Cardiac muscle cell (in vitro differentiated cells and primary cell): ENCODE results near the gene IKZF3. TPM values are rescaled to one million over a fixed set of nuclear protein-coding genes. Genes with fewer than 3 reads are reported as not detected.
"Not testable (repeated sequence)": the region's sequence is repeated elsewhere in the genome, so short reads cannot be mapped to it uniquely, and the experiment has no call there.

Source experiments
- DNase-seq, 2 donors: peaks; one replicate each; pipeline versions ENCODE4 v3.0.0 to v3.0.0-alpha.2; 2010 to 2017; ENCODE audit warnings: low read depth in 1 of 2, low spot score in 1 of 2
- H3K27ac ChIP-seq: fragments of 200-600 bp; sonication (generic); 2 replicates; pipeline ENCODE4 v1.5.1; 2016
- H3K27me3 ChIP-seq: fragments of 200-600 bp; sonication (generic); 2 replicates; pipeline ENCODE4 v1.6.0; 2016; ENCODE audit warnings: control low read depth
- H3K36me3 ChIP-seq: fragments of 200-600 bp; sonication (generic); 2 replicates; pipeline ENCODE4 v1.5.1; 2016; ENCODE audit warnings: control low read depth
- H3K4me1 ChIP-seq: fragments of 200-600 bp; sonication (generic); 2 replicates; pipeline ENCODE4 v1.8.1; 2017; ENCODE audit warnings: low read depth, mild to moderate bottlenecking, mixed run types
- H3K4me3 ChIP-seq: fragments of 200-600 bp; sonication (generic); 2 replicates; pipeline ENCODE4 v1.5.1; 2016; ENCODE audit warnings: mild to moderate bottlenecking
- H3K9me3 ChIP-seq: fragments of 200-600 bp; sonication (generic); 2 replicates; pipeline ENCODE4 v1.5.1; 2017; ENCODE audit warnings: low read depth, mild to moderate bottlenecking, control low read depth
- CTCF ChIP-seq: IDR thresholded peaks from 2 replicates; pipeline ENCODE4 v1.5.1; 2012; ENCODE audit warnings: low read depth, mild to moderate bottlenecking, low read length
- polyA plus RNA-seq: library from polyadenylated mRNA; unstranded; fragments of >200 nt; fragmentation: Nextera tagmentation; extraction: Ambion mirVana; gene quantifications from 2 replicates; pipeline ENCODE4 v1.2.1, GENCODE V29; 2016
- total RNA-seq: library from RNA; depleted of rRNA; stranded (reverse); fragments of >200 nt; gene quantifications from 2 replicates; pipeline ENCODE4 v1.2.3, GENCODE V29; 2016

Gene IKZF3
- total RNA-seq (0.04 TPM in 1 of 2 replicates, not detected in the other), polyA plus RNA-seq (0.02 TPM in 1 of 2 replicates, not detected in the other)

DNA sequence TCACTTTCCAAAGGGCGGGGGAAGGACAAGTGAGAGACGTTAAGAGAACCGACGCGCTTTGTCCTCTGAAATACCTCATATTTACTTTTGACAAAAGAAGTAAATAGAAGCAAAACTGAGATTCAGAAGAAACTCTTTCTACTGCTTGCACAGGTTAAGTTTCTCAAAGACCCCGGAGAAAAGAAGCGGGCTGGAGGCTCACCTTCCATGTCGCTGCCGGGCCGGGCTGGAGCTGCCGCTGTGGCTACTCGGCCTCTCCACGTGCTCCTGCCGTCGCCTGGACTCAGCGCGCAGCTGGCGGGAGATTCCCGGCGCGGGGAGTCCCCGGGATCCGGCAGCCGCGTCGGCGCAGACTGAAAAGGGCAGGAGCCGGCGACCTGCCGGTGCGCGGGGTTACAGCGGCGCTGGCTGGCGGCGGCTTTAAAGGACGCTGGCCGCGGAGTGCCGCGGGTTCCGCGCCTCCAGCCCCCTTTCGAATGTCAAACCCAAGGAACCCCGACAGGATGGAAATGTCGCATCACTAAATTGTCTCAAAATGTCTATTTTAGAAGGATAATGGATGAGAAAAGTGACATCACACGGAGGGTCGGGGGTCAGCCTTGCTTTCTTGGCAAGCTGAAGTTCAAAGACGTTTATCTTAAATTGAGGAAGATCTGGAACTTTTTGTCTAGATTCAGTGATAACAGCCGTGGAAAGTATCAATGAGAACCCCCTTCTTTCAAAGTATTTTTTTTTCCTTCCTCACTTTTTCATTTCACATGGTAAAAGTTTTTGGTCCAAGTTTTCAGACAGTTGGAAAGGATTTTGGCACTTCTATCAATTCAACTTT lies at the start of gene IKZF3:
Gene IKZF3 (minus strand): TSS at position 395 of the 829 bp plus-strand sequence. CDS start 186 bp downstream, at position 209.
- H3K27ac ChIP-seq: no peak within 1 kb of the TSS
- H3K27me3 ChIP-seq: peaks cover 71% of the 10 kb centered on the region
- TF ChIP-seq CTCF: no peak
- H3K9me3 ChIP-seq: no peaks in the 10 kb centered on the region
- peak; percentile 35 to 86 for DNase-seq
- H3K4me1 ChIP-seq: no peaks in the 10 kb centered on the region
- peak within 1 kb of the TSS; percentile 6 for H3K4me3 ChIP-seq
- H3K36me3 ChIP-seq: no peaks in the 10 kb centered on the region

GRCh38 chr17:39908789-39909352 lies 44.8 kb upstream of the IKZF3 start:
- Histone ChIP-seq H3K9me3 (no peaks in the 10 kb centered on the region), H3K4me3 (no peak overlapping the region), H3K36me3 (peaks cover 3% of the 10 kb centered on the region), H3K27me3 (no peaks in the 10 kb centered on the region), H3K27ac (no peak overlapping the region), H3K4me1 (no peaks in the 10 kb centered on the region)
- no peak for TF ChIP-seq CTCF
- DNase-seq: no peak

DNA sequence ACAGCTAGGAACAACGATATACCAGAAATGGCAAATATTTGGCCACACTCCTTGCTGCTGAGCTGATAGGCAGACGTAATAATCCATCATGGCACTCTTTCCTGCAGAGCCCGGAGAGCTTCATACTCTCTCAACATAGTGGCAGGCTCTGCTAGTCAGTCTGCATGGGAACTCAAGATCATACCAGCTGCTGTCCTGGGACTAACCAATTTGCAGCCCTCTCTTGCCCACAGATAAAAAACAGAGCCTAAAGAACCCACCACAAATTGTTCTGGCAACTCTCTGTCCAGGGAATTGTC lies 40.8 kb upstream of the IKZF3 start:
- Histone ChIP-seq H3K4me3 (no peak overlapping the region), H3K27ac (no peak overlapping the region), H3K36me3 (peaks cover 3% of the 10 kb centered on the region), H3K4me1 (no peaks in the 10 kb centered on the region), H3K27me3 (no peaks in the 10 kb centered on the region), H3K9me3 (no peaks in the 10 kb centered on the region)
- no peak for TF ChIP-seq CTCF
- no peak for DNase-seq

DNA sequence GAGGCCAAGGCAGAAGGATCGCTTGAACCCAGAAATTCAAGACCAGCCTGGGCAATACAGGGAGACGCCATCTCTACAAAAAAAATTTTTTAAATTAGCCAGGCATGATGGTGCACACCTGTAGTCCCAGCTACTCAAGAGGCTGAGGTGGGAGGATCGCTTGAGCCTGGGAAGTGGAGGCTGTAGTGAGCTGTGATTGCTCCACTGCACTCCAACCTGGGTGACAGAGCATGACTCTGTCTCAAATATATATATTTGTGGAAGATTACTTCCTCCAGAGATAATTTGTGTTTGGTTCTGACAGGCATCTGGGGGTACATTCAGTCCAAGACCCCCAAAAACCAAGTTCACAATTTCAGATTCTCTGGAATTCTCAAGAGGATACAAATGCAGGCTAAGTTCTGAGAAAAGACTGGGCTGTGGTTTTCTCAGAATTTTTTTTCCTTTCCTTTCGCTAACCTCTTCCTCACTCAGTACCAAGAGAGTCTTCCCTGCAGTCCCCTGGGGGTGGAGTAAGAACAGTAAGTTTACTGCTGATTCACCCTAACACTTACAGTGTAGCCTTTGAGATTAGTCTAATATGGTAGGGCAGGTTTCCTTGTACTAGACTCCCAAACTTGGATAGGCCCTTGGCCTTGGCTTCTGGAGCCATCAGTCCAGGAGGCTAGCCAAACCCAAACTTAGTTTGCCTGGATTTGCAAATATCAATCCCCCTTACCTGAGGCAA lies 39.2 kb upstream of the IKZF3 start:
- no peaks in the 10 kb centered on the region for H3K4me1 ChIP-seq
- DNase-seq: peak in 1 of 2 donors; percentile 37
- TF ChIP-seq CTCF: no peak
- no peaks in the 10 kb centered on the region for H3K36me3 ChIP-seq
- no peaks in the 10 kb centered on the region for H3K27me3 ChIP-seq
- H3K27ac ChIP-seq: no peak overlapping the region
- no peak overlapping the region for H3K4me3 ChIP-seq
- H3K9me3 ChIP-seq: no peaks in the 10 kb centered on the region

DNA sequence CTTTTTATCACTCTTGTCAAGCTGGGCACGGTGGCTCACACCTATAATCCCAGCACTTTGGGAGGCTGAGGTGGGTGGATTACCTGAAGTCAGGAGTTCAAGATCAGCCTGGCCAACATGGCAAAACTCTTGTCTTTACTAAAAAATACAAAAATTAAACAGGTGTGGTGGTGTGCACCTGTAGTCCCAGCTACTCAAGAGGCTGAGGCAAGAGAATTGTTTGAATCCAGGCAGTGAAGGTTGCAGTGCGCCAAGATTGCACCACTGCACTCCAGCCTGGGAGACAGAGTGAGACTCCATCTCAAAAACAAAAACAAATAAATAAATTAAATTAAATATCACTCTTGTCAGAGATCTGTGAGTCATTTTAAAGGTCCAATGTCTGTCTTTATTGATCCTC lies 37.9 kb upstream of the IKZF3 start:
- not testable (repeated sequence) for DNase-seq, H3K9me3 ChIP-seq, H3K27me3 ChIP-seq, H3K4me3 ChIP-seq, H3K36me3 ChIP-seq, H3K4me1 ChIP-seq, H3K27ac ChIP-seq

DNA sequence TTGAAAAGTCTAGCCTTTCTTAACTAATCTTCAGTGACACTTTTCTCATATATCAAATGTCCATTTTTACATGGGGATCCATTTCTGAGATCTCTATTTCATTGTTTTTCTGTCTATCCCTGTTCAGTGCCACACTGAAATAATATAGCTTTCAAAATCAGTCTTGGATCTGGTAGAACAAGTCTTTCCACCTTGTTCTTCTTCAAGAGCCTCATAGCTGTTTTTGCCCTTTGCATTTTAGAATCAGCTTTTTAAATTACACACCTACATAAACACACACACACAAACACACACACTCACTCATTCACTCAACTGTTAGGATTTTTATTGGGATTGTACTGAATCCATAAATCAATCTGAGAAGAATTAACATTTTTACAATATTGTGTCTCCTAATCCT lies 35.1 kb upstream of the IKZF3 start:
- TF ChIP-seq CTCF: no peak
- no peak overlapping the region for H3K27ac ChIP-seq
- H3K4me3 ChIP-seq: no peak overlapping the region
- no peaks in the 10 kb centered on the region for H3K9me3 ChIP-seq
- H3K4me1 ChIP-seq: no peaks in the 10 kb centered on the region
- no peaks in the 10 kb centered on the region for H3K27me3 ChIP-seq
- no peak for DNase-seq
- H3K36me3 ChIP-seq: no peaks in the 10 kb centered on the region
